ENCODE data around the gene GUF1.
A peak's percentile ranks its signal among the peaks of the same experiment; 100 is the strongest.

The GUF1 gene, protein sequence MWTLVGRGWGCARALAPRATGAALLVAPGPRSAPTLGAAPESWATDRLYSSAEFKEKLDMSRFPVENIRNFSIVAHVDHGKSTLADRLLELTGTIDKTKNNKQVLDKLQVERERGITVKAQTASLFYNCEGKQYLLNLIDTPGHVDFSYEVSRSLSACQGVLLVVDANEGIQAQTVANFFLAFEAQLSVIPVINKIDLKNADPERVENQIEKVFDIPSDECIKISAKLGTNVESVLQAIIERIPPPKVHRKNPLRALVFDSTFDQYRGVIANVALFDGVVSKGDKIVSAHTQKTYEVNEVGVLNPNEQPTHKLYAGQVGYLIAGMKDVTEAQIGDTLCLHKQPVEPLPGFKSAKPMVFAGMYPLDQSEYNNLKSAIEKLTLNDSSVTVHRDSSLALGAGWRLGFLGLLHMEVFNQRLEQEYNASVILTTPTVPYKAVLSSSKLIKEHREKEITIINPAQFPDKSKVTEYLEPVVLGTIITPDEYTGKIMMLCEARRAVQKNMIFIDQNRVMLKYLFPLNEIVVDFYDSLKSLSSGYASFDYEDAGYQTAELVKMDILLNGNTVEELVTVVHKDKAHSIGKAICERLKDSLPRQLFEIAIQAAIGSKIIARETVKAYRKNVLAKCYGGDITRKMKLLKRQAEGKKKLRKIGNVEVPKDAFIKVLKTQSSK

DNA sequence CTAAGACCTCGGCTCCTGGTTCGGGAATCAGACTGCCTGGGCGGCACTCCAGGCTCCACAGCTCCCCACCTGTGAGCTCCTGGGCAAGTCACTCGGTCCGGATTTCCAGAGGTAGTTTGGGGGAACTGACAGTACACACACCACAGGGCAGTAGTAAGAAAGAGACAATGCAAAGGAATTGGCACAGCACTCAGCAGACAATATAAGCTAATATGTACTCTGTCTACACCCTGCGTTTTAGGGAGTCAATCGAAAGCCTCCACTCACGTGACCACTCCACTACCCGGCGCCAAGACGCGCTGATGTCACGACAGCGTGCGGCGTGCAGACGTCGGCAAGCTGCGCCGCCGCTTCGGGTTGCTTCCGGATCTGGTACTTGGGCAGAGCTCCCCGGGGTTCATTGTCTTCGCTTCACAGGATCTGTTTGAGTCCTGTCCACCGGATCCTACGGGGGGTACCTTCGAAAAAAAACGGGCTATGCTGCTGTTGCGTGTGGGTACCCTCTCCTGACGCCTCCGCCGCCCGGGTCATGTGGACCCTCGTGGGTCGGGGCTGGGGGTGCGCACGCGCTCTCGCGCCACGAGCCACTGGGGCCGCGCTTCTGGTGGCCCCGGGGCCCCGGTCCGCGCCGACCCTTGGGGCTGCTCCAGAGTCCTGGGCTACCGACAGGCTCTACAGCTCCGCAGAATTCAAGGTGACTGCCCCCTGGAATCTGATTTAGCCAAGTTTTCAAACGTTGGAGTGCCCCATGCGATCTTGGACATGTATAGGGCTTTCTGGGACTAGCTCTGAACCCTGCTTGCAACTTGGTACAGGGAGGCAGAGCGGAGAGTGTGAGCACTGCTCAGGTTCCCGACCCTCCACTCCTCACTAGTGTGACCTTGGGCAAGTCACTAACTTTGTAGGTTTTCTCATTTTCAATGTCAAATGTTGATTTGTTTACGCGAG lies at the start of gene GUF1:
Gene GUF1, plus strand, starts transcription at position 327 of the 948 bp plus-strand sequence. Its CDS starts 203 bp downstream, at position 530.
- peak; percentile 69 for DNase-seq

DNA sequence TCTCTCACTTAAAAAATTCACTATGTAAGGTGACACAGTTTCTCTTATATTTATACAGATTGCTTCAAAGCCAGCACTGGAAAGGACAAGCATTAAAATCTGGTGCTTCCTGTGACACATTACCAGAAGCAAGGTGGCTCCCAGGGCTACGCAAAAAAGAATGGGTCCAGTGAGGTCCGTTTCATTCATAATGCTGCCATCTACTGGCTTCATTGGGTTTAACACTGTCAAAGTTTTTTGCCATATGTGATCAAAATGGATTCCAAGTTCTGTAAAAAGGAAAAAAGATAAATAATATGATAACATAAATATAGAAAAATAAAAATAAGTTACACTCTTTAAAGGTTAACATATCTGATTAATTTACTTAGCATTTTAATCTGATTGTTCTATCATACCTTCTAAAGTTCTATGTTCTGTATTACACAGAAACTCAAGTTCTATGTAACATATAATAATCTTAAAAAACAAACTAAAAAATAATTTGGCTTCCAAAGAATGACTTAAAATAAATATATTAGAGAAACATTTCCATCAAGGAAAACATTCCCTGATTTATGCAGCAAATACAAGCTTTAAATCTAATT lies 48.8 kb upstream of the GUF1 start:
- DNase-seq, result no peak

DNA sequence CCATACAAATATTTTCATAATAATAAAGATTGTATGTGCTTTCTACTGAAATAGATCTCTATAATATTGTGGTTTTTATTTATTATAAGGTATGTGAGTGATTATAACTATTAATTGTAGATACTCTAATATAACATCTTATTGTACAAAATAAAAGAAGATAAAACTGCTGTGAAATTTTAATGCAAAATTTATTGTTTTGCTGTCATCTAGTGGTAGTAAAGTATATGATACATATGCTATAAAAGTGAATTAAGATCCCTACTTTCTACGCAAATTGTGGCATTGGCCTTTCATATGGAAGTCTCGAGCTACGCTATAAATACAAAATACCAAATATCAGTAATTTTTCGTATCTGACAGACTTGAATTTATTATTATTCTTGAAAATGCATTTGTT lies 46.1 kb upstream of the GUF1 start:
- DNase-seq, result no peak

DNA sequence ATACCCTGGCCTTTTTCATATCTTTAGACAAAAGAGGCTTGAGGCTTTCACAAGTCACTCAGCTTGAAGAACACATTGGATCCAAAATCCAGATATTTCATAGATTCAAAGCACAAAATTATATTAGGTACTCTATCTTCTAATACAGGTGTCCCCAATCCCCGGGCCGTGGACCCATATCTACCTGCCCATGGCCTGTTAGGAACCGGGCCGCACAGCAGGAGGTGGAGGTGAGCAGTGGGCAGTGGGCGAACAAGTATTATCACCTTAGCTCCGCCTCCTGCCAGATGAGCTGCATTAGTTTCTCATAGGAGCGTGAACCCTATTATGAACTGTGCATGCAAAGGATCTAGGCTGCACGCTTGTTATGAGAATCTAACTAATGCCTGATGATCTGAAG lies 45.5 kb upstream of the GUF1 start:
- no peak for DNase-seq

DNA sequence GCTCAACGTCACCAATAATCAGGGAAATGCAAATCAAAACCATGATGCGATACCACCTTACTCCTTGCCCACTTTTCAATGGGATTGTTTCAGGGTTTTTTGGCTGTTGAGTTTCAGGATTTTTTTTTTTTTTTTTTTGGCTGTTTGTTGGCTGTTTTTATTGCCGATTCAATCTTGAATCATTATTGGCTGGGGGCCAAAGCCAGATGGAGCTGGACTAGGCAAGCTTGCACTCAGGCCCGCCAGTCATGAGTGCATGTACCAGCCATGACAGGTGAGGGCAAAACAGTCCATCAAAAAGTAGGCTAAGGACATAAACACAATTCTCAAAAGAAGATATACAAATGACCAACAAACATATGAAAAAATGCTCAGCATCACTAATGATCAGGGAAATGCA lies 40.1 kb upstream of the GUF1 start:
- DNase-seq, result no peak

DNA sequence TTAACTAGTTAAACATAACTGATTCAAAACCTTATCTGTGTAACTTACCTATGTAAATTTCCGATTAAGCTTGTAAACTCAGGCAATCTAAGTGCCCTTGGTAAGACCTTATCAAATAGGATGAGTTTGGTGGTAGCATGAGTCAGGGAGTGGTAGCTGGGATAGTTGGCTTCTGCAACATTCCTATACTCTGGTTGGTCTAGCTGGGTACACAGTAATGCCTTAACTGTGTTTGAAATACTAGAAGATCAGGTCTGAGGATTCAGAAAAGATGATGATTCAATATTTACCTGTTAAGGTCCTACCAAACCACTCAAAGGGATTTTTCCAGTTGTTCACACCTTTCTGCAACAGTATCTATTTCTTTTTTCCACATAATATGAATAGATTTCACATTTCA lies 32.1 kb upstream of the GUF1 start:
- DNase-seq, result no peak

DNA sequence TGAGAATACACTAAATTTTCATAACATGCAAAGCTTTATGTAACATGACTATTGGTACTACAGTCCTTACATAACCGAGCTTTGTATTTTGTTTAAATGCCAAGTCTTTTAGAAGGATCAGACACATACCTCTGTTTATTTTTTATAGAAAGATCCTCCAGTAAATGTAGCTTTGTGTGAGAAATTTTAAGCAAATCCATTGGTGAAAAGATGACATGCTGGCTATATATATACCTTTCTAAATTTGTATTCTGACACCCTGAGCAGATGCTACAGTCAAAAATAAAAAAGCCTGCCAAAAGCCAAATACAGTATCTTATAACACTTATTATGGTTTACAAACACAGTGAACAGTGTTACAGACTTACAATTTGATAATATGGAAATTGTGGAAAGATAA lies 26.8 kb upstream of the GUF1 start, which contains the start of gene YIPF7:
Gene YIPF7, minus strand, starts transcription at position 201 of the 400 bp plus-strand sequence. CDS start 1,525 bp downstream, outside the sequence.
- DNase-seq, result no peak

DNA sequence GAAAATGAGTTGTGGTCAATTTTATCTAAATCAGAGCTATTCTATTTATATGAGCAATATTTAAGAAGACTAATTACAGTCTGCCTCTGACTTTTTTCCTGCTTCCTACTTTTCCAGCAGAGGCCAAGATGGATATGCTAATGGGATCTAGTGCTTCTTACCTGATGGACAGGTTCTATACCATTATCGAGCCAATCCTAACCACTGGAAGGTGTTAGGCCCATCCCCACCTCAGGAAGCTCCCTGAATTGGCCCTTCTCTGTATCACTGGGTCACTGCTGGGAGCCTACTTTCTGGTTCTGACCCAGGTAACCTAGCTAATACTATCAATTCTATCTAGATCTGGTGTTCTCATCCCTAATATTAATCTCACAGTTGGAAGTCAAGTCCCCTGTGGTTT lies 26.2 kb upstream of the GUF1 start:
- no peak for DNase-seq

DNA sequence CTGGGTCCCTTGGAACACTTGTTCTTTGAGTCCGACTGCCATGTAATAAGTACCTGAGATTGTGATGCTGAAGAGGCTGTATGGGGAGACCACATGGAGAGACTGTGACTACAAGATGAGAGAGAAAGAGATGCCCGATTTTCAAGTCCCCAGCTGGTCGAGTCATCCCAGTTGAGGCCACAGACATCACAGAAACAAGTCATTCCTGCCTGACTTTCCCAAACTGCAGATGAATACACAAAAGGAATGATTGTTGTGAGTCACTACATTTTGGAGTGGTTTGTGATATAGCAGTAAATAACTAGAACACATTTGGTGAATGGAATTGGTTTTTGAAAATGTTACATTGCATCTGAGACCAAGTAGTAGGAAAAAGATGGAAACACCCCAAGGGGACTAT lies 17.8 kb upstream of the GUF1 start:
- no peak for DNase-seq

DNA sequence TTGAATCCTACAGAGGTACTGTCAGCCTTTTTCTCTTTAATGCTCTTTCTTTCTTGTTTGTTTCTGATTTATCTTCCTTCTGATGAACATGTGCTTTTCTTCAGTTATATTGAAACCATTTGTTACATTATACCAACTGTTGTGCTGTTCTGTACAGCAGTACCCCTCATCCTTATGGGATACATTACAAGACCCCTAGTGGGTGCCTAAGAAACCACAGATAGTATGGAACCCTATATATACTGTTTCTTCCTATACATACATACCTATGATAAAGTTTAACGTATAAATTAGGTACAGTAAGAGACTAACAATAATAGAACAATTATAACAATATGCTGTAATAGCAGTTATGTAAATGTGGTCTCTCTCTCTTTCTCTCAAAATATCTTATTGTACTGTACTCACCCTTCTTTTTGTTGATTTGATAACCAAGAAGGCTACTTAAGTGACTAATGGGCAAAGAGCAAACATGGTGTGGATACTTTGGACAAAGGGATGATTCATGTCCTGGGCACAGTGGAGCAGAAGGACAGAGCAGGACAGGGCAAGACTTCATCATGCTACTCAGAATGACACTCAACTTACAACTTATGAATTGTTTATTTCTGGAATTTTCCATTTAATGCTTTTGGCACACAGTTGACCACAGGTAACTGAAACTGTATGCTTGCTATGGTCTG lies 16.1 kb upstream of the GUF1 start:
- DNase-seq, result no peak

DNA sequence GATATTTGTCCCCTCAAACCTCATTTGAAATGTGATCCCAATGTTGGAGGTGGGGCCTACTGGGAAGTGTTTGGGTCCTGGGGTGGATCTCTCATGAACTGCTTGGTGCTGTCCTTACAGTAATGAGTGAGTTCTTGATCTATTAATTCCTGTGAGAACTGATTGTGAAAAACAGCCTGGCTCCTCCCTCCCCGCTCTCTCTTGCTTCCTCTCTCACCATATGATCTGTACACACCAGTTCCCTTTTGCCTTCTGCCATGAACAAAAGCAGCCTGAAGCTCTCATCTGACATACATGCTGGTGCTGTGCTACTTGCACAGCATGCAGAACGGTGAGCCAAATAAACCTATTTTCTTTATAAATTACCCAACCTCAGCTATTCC lies 15.6 kb upstream of the GUF1 start:
- no peak for DNase-seq

DNA sequence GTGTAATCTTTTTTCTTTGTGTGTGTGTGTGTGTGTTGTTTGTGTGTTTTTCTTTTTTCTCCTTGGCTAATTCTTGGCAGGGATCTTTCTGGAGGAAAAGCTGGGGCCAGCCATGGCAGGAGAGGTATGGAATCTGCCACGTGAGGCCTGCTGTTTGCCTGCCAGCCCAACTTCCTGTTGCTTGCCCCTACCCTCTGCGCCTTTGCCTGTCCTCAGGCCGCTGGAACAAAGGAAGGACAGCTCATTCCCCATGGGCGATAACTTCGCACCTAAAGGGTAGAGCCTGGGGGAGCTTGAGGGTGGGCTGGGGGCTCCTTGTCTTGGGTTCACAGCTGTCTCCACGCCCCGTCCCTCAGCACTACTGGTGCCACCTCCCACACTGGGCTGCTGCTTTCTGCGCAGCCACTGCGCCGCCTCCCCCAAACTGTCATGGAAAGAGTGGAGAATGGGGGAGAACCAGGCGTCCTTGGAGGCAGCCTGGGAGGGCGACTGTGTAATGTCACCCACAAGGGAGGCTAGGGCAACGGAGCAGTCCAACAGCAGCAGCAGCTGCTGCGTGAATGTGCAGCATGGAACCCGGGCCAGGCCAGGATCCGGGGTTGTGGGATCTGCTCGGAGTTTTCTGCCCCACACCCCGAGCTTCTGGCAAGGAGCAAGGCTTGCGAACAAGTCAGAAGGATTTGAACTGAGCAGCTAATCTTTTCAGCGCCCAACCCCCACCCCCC lies 14.5 kb upstream of the GUF1 start:
- no peak for DNase-seq

DNA sequence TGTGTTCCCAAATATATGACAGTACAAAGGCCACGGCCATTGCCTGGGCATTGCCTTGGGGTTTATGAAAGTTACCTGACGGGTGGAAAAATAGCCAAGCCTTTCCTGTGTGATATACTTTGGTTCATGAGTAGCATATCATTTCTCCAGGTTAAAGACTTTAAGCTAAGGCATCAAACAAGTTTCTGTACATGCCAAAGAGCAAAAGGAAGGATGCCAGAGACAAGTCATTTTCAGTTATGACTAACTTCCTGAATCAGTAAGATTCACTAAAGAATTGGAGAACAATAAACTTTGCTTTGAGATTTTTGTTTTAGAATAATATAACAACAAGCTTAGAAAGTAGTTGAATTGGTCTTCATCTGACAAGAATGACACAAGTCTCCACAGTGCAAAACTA lies 9.7 kb upstream of the GUF1 start:
- DNase-seq, result no peak

DNA sequence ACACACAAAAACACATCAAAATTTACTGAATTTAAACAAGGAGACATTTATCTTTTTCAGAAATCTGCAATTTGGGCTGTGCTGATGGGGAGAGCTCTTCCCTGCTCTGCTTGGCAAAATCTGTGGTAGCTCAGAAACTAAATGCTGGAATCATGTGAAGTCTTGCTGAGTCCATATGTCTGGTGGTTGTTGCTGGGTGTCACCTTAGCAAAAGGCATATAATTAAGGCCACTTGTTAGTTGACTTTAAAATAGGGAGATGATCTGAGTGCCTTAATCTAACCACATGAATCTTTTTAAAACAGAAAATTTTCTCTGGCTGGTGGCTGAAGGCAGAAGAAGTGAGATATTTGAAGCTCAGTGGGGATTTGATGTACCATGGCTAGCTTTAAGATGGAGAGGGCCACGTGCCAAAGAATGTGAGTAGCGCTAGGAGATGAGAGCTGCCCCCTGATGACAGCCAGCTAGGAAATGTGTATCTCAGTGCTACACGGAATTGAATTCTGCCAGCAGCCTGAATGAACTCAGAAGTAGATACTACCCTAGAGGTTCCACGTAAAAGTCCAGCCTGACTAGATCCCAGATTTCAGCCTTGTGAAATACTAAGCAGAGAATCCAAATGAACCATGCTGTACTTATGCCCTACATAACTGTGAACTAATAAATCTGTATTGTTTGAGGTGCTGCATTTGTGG lies 7.6 kb upstream of the GUF1 start:
- DNase-seq, result no peak

DNA sequence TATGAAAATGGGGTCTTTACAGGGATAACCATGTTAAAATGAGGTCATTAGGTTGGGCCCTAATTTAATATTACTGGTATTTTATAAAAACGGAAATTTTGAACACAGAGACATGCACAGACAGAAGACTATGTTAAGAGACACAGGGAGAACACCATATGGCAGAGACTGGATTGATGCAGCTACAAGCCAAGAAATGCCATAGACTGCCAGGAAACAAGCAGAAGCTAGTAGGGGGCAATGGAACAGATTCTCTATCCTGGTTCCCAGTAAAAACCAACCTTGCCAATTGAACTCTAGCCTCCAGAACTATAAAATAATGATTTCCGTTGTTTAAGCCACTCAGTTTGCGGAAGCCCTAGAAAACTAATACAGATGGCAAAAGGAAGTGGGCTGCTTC lies 6.6 kb upstream of the GUF1 start:
- no peak for DNase-seq

DNA sequence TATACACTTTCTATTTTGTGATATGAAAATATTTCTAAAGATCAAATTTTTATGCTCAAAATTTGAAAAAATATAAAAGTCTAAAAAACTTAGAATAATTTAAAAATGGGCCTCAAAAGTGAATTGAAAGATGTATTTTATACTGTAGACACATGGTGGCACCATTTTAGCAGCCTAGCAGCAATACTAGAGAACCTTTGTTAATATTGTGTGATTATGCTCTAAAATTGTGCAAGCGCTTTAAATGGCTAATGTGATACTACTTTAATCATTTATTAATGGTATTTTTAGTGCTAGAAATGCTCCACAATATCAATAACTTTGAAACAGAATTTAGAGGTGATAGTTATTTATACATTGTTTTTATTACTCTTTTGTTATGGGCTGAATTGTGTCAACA lies 3.7 kb upstream of the GUF1 start:
- no peak for DNase-seq

DNA sequence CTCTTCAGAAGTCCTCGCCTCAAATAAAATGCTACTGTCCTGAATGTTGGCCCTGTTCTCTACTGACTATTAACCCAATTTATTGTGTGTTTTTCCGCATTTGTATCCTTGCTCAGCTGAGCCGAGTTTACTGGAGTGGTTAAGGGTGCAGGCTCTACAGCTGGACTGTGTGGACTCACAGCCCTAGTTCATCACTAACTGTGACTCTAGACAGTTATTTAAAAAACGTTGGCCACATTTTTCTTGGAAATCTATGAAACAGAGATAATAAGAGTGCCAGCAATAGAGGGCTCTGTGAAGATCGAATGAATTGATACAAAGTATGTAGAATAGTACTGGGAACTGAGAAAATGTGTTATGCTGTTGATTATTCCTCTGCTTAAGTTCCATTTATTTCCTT lies 2.9 kb upstream of the GUF1 start:
- no peak for DNase-seq

DNA sequence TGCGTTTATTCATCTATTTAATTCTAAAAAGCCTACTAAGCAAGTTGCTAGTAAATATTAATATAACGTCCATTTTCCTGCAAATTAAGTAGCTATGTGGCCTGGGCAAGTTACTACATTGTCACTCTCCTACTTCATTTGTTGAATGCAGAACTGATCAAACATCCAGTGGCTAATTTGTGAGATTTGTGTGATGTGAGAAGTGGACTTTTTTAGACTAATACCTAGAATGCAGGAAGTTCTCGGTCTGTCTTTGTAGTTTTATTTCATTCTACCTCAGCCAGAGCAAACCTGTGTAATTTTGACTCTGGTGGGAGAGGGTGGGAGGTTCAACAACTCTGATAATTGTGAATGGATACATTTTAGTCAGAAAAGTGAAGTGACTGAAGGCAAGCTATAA lies 840 bp downstream of the GUF1 start:
- no peak for DNase-seq

DNA sequence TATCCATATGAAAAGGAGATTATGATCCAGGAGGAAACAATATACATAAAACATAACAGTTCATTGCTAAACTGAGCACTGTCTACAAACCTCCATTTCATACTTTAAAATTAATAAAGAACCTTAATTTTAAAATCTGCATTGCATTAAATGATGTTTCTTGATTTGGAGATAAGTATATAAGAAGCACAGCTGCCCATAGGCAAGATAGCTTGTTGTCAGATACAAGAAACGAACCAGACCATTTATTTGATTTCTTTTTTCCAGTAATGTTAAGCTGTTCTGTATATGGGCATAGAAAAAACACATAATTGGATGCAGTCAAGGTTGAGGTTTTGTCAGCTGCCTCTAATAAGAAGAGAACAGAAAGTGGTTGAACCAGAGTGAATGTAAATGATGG lies 6.4 kb downstream of the GUF1 start:
- DNase-seq, result no peak

DNA sequence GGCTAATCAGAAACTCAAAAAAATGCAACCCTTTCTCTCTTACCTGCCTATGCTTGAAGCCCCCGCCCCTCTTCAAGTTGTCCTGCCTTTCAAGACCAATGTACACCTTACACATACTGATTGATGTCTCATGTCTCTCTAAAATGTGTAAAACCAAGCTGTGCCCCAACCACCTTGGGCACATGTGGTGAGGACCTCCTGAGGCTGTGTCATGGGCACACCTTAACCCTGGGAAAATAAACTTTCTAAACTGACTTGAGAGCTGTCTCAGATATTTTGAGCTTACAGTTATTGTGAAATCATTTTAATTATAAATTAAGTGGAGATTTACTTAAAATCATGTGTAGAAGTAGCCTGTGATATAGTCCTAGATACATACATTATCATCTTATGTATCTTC lies 22.2 kb downstream of the GUF1 start:
- DNase-seq, result no peak

DNA sequence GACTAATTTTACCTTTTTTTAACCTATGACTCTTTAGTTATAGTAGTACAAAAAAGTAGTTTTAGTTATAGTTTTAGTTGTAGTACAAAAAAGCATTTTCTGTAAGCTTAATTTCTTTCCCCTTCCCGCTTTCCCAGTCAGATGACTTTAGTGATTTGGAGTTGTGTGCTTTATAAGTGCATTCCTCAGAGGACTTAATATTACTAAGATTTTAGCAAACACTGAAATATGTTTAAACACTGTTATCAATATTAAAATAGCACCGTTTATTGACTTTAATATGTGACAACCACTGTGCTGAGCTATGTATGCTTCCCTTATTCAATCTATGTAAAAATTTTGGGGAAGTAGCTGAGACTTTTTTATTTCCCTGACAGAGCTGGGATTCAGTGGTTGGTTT lies 22.8 kb downstream of the GUF1 start:
- DNase-seq, result no peak

Measured in GOT3 (cell line).